NOMO-1 (cell line): Measurements from ENCODE around the gene PRKACB.
A peak's percentile ranks its signal among the peaks of the same experiment; 100 is the strongest.
"Not testable (repeated sequence)": the region's sequence is repeated elsewhere in the genome, so short reads cannot be mapped to it uniquely, and the experiment has no call there.

Experiments
- DNase-seq, 2 experiments: peaks; one replicate each; lab custom pipeline; 2025; ENCODE audit not compliant: unreplicated experiment in 2 of 2; lab: John Stamatoyannopoulos, UW

The PRKACB gene

DNA sequence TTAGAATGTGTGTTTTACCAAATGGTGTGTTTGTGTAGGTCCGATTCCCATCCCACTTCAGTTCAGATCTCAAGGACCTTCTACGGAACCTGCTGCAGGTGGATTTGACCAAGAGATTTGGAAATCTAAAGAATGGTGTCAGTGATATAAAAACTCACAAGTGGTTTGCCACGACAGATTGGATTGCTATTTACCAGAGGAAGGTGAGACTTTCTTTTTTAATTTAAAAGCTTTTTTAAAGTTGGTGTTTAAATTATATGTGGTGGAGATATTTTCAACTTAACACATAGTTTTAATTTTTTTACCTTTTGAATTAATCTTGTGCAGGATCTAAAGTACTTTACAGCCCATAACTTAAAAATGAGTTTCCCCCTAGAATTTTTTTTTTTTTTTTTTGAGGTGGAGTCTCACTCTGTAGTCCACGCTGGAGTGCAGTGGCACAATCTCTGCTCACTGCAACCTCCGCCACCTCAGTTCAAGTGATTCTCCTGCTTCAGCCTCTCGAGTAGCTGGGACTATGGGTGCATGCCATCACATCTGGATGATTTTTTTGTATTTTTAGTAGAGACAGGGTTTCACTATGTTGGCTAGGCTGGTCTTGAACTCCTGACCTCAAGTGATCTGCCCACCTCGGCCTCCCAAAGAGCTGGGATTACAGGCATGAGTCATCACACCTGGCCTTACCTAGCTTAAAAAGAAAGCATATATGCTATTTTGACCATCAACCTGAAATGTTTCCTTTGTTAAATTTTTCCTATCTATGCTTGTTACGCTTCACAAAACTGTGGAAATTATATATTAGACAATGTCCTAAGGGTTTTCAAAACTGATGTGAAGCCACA lies 70.3 kb downstream of the PRKACB start:
- DNase-seq, result no peak

DNA sequence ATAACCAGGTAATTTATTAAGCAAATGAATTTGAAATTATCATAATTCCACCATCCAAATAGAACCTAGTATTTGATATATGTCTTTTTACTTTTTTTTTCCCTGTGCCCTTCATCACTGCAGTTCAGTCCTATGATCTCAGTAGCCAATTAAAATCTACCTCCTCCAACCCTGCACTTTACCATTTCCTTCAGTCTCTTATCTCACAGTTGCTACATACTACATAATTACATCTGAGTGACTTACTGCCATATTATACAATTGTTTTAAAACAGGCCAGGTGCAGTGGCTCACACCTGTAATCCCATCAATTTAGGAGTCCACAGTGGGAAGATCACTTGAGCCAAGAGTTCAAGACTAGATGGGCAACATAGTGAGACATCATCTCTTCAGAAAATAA lies 73.2 kb downstream of the PRKACB start:
- no peak for DNase-seq

DNA sequence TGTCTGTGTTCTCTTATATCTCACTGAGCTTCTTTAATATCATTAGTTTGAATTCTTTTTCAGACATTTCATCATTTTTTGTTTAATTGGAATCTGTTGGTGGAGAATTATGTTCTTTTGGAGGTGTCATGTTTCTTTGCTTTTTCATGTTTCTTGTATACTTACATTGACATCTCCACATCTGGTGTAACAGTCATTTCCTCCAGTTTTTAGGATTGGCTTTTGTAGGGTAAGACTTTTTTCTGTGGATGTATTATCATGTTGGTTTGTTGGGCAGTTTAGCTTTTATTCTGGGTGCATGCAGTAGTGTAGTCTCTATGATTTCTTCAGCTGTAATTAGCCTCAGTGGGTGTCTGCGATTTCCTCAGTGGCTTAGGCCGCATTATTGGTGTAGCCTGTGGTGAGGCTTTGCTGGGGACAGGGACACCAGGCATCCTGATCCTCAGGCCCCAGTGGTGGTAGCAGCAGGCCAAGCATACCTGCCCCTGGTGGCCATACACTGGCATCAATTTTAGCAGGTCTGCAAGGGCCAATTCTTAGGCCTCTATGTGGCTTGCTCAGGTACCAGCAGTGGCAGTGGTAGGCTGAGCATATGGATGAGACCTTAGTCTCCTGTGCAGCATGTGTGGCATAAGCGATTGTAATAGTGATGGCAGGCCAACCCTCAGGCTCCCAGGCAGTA lies 79.8 kb downstream of the PRKACB start:
- no peak for DNase-seq

DNA sequence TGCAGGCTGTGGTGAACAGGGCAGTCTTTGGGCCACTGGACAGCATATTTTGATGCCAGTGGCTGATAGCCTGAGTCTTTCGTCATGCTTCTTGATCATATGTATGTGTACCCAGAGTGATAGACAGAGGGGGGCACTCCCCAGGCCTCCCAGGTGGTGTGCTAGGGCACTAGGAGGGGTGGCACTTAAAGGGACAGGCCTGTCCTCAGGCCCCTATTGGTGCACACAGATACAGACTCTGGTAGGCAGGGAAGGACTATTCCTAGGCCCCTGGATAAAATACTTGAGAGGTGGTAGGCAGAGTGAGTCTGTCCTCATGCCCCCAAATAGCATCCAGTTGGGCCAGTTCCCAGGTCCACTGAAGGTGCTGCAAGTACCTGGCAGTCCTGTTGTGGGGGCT lies 80.8 kb downstream of the PRKACB start:
- DNase-seq, result no peak

DNA sequence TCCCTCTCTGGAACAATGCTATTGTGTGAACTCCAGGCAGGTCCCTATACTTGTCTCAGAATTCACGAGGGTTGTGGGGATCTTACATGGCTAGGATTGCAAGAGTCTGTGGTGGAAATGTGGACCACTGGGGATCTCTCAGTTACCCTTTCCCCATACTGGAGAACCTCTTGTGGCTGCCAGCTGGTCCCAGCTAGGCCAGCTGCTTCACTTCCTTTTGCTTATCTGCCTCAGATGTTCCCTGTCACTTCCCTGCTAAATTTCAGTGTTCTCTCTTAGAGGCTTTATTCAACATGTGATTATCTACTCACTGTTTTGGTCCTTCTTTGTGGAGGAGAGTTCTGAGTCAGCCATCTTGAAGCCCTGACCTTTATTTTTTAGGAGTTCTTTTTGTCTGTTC lies 81.6 kb downstream of the PRKACB start:
- no peak for DNase-seq

DNA sequence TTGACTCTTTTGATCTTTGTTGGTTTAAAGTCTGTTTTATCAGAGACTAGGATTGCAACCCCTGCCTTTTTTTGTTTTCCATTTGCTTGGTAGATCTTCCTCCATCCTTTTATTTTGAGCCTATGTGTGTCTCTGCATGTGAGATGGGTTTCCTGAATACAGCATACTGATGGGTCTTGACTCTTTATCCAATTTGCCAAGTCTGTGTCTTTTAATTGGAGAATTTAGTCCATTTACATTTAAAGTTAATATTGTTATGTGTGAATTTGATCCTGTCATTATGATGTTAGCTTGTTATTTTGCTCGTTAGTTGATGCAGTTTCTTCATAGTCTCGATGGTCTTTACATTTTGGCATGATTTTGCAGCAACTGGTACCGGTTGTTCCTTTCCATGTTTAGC lies 88.6 kb downstream of the PRKACB start:
- not testable (repeated sequence) for DNase-seq

DNA sequence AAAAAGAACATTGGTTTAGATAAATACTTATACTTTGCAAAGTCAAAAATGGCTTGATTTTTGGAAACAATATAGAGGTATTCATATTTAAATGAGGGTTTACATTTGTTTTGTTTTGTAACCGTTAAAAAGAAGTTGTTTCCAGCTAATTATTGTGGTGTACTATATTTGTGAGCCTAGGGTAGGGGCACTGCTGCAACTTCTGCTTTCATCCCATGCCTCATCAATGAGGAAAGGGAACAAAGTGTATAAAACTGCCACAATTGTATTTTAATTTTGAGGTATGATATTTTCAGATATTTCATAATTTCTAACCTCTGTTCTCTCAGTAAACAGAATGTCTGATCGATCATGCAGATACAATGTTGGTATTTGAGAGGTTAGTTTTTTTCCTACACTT lies 92.2 kb downstream of the PRKACB start:
- DNase-seq, result peak; percentile 45 to 88

DNA sequence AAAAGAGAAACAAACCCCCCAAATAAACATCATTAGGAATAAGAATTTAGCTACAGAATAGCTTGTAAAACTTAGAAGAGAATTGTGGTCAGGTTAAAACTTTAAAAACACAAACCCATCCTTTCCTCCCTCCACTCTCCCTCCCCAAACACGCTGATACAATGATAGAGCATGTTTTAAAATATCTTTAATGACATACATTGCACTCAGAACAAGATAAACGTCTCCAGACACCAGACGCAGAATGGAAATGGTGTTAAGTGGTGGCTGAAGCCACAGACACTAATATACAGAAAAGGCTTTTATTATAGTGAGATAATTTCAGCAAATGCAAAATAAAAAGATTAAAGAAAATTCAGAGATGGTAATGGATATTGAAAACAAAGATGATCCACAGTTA lies 98.6 kb downstream of the PRKACB start:
- no peak for DNase-seq

DNA sequence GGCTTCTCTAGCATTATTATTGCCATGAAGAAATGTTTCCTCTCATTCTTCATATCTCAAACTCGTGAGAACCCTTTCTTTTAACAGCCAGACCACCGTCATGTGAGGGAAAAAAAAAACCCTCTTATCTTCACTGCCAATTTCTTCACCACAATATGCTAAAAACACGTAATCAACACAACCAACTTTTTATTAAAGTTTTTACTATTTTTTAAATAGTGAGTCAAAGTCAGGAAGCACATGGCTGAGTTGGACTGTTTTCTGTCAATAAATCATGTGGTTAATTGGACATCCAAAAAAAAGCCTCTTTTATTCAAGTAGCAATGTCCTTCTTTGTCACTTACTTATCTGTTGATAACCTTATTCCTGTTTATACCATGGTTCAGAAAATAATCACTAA lies 101.5 kb downstream of the PRKACB start:
- no peak for DNase-seq

DNA sequence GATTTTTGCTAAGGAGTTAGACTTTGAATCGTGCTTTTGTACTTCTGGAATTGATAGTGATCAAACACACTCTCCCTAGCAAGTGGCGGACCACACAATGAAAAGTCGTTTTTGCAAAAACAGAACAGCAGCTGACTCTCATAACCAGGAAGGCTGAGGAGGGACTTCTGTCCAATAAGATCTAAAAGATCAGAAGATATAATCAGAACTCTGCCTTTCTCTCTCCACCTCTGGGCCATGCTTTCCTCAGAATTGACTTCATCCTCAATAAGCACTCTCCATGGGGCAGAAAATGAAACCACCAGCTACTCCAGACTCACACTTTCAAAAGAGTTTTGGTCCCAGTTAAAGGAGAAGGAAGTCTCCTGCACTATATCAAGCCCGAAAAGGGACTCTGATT lies 102.1 kb downstream of the PRKACB start:
- no peak for DNase-seq

DNA sequence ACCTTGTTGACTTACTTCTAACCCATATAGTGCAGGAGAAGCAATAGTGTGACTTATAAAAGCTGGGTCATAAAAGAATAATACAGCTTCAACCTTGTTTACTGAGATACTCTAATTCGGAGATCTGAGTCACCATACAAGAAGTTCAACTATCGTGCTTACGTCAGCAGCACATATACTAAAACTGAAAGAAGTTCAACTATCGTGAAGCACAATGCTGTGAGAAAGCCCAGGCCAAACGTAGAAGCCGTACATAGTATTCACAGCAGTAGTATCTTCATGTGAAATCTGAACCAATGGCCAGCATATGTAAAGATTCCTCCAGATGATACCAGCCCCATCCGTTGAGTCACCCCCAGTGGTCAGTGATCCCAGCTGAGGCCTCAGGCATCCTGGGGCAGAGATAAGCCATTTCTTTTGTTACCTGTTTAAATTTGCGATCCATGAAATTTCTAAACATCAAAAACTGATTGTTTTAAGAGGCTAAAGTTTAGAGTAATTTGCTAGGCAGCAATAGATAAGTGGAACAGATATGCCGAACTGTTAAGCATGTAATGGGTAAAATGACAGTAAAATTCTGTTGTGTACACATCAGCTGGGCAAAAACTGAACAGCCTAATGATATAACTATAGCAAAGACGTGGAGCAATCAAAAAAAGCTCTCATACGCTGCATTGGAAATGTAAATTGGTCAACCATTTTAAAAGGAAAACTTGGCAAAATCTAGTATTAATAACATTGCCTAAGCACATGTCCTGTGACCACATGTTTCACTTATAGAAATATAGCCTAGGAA lies 103.6 kb downstream of the PRKACB start:
- DNase-seq, result no peak

DNA sequence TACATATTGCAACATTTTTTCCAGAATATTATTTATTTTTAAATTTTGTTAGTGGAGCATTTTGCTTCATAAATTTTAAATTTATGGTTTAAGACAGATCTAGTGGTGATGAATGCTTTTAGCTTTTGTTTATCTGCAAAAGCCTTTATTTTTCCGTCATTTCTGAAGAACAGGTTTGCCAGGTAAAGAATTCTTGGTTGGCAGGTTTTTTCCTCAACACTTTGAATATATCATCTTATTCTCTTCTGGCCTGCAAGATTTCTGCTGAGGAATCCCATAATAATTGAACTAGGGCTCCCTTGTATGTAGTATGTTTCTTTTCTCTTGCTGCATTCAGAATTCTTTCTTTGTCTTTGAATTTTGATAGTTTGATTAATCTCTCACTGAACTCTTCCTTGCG lies 106.6 kb downstream of the PRKACB start:
- no peak for DNase-seq

DNA sequence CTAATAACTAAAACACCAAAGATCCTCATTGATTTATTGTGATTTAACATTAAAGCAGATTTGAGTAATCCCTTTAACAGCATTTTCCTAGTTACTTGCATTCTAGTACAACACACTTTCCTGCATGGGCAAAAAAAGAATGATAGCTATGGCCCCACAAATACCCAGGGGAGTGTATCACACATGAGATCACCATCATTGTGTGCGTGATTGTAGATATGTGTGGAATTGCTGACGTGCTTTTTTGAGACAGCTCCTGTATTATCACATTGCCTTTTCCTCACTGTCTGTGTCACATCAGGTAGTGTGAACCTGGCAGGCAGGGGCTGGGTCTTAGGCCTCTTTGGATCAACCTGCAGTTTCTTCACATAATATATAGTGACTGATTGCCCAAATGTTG lies 109.0 kb downstream of the PRKACB start:
- no peak for DNase-seq

DNA sequence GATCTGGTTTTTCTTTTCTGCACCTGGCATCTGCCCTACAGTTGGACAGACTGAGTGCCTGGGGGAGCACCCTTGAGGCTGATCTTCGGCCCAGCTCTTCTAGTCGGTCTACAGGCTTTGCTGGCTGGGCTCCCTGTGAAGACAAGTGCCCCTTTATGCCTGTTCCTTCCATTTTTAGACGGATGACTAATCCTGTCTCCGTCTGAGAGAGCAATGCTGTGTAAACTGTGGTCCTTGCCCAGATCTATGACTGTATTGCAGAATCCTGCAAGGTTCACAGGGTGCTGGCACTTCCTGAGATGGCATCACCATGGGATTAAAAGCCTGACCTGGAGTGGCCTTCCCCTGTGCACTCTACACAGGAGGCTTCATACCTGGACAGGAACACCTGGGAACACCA lies 109.8 kb downstream of the PRKACB start:
- DNase-seq, result no peak

DNA sequence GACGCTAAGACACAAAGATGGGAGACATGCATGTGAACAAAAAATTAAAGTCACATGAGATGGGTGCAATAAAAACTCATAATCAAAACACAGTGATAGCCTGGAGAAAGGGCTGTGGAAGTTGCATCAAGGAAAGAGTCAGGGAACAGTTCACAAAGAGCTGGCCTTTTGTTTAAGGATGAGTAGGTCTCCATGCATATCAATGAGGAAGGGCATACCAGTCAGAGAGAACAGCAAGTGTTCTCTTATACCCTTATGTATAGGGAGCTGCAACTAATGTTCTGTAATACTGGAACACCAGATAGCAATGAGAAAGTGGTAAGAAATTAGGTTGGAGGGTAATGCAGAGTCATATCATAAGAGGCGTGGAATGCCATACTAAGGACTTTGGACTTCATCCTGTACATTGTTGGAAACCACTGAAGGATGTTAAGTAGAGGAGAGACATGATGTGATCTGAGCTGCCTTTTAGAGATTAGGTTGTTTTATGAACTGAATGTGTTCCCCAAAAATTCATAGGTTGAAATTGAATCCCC lies 110.7 kb downstream of the PRKACB start:
- no peak for DNase-seq

DNA sequence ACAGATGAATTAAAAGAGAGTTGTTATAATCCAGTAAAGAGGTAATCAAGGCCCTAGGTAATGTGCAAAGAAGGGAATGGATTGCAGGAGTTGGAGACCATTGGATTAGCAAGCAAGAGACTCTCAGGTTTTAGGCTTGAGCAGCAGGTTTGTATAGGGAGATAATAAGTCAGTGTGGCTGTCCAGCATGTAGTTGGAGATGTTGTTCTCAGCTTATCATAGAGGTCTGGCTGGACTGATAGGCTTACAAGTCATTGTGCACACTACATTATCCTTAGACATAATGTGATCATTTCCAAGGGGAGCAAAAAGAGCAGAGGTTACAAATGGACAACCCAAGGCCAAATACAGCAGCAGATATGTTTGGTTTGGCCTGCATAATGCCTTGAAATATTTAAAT lies 111.5 kb downstream of the PRKACB start:
- DNase-seq, result no peak

DNA sequence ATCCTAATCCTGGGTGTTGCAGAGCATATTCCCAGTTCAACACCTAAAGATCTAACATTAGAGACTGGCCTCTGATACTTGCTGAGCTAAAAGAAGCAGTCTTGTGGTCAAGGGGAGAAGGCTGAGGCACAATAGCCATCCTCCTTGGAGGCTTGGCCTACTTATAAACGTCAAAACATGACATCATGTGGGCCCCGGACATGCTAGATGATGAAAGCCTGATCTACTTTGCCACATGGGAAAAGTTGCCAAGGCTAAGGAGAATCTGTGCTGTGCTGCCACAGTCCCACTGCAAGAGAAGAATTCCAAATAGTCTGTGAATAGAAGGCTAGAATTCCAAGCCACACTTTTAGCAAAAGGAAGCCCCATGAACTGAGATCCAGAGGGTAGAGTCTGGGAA lies 113.5 kb downstream of the PRKACB start:
- no peak for DNase-seq

DNA sequence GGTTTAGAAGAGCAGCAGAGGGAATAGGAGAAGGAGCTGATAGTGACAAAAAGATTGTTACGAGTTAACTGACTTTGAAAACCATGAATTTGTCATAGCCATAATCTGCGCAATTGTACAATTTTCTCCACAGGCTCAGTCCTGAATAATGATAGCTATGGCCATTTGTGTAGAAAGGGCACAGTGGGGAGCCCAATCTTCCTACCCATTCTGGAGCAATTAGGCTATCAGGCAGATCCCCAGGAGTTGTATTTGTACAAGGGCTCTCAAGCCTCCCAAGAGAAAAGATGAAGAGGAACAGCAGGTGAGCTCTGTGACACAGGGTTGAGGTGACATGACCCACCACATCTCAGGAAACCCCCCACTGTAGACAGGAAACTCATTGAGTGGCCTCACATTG lies 115.3 kb downstream of the PRKACB start:
- DNase-seq, result no peak

DNA sequence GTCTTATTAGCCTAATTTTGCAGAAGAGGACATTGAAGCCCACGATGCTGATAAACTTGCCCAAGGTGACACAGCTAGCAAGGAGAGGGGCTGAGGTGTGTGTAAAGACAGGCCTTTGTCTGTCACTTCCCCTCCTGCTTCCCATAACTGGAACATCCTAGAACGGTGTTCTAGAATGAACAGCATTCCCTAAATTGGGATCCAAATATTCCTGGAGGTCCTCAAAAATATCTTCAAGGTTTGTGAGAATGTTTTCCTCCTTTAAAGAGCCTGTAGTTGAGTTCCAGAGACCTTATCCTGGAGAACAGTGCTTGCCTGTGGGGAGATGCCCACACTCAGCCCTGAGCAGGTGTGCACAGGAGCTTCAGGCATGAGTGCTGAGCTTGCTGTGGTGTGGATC lies 115.9 kb downstream of the PRKACB start:
- DNase-seq, result no peak

DNA sequence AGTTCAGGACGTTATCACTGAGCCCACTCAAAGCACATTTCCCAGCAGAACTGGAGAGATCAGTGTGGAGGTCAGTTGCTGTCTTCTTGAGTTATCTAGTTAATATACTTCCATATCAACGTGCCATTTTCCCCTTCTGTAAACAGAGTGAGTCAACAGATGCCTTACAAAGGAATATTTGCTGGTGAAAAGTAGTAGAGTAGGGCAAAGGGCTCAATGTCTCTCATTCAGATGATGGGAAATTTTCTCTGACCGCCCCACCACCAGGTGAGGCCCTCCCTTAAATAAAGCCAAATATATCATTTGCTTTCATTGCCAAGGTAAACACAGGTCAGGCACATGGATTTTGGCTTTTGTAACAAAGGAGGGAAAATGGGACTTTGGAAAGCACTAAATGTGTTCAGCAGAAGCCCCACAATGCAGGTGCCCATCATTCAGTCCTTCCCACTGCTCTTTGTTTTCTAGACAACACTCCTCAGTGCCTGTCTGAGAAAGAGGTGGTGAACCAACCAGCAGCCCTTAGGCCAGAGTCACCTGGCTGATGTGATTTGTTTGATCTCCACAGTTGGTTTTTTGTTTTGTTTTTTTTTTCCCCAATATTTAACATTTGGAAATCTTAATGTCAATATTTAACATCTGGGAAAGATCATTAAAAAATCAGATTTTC lies 116.9 kb downstream of the PRKACB start:
- no peak for DNase-seq

DNA sequence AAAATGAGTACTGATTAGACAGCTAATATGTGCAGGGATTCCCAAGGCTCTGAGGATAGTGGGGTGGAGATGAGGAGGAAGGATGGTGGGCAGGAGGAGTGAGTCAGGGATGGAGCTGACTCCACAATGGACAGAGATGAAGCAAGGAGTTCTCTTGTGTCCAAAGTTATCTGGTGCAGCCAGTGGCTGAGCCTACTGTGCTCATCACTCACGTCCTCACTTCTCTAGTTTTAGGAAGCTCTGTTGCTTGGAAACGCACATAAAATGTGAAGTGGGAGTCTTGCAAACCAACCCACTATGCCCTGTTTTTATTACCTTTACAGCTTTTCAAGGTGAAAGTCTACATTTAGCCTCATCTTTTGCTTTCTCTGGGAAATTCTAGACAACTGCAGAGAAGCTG lies 120.9 kb downstream of the PRKACB start:
- DNase-seq, result no peak
